Umbilical cord (tissue), 2 donors: Measurements from ENCODE around the gene ADI1. TPM values are rescaled to one million over a fixed set of nuclear protein-coding genes. Genes with fewer than 3 reads are reported as not detected.

Source experiments
- DNase-seq: peaks from one replicate; pipeline ENCODE4 v3.0.0-alpha.2; 2015; ENCODE audit warnings: low spot score
- total RNA-seq: library from RNA; depleted of rRNA; stranded (reverse); fragments of >200 nt; gene quantifications from one replicate; pipeline ENCODE4 v1.2.3, GENCODE V29; 2014; ENCODE audit warnings: low replicate concordance; ENCODE audit not compliant: insufficient read depth

The ADI1 gene, protein sequence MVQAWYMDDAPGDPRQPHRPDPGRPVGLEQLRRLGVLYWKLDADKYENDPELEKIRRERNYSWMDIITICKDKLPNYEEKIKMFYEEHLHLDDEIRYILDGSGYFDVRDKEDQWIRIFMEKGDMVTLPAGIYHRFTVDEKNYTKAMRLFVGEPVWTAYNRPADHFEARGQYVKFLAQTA
- 30.8 TPM for total RNA-seq

GRCh38 chr2:3519255-3520205 lies at the start of gene ADI1:
Gene ADI1 (minus strand): TSS chr2:3519531. CDS start chr2:3519487, 44 bp downstream.
- peak; percentile 88 for DNase-seq

GRCh38 chr2:3566806-3567205 lies 47.5 kb upstream of the ADI1 start:
- no peak for DNase-seq

DNA sequence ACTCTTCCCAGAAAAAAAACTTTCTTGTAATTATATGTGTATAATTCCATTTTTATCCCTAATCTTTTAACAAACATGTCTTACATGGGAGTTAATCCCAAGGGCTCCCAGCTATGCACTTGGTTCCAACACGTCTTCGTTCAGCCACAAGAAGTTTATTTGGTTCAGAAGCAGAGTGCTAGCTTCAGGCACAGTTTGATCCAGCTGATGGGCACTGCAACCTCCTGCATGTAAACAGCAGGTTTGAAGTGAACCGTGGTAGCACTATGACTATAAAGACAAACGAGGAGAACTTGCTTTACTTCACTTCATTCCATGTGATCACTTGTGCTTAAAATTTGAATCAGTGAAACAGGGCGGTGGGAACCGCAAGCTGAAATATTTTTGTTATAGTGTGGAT lies 45.8 kb upstream of the ADI1 start:
- DNase-seq, result no peak

- no peak for DNase-seq
Observed at GRCh38 chr2:3563521-3563976, 44.2 kb upstream of the ADI1 start.

GRCh38 chr2:3558205-3559014 lies 39.1 kb upstream of the ADI1 start, which contains the start of gene RNASEH1:
Gene RNASEH1 (minus strand): TSS chr2:3558333. CDS start chr2:3558260, 73 bp downstream.
- DNase-seq, result peak; percentile 99

GRCh38 chr2:3557639-3558204 lies 38.4 kb upstream of the ADI1 start:
- DNase-seq, result no peak

DNA sequence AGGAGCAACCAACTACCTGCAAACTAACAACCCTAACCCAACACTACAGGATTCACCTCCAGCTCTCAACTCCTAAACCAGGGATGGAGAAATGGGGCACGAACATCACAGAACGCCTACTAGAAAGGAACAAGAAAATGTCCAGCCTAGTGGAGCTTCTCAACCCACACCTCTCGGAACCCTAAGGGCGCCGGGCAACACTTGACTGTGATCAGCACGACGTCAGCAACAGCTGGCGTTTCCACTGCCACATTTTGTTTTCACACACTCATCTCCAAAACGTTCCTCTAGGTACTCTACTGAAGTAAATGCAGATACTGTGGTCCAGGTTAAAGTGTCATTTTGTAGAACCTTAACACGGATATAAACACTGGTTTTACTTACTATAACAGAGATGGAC lies 34.6 kb upstream of the ADI1 start:
- DNase-seq, result no peak

DNA sequence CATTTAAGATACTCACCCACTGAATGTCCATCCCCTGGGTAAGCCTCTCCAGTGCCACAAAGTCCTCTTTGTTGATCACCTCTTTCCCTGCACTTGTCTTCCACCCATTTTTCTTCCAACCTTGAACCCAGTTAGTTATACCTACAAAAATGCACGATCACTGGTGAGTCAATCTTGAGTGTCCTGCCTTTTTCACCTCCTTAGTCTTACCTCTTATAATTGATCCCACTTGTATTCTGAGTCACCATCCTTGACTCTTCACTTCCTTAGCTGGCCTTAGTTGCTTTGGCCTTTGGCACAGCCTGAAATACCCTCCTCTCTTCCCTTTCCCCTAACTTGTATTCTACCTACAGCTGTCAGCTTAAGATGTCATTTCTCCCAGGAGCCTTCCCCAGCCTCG lies 28.6 kb upstream of the ADI1 start:
- DNase-seq, result no peak

GRCh38 chr2:3545788-3546478 lies 26.6 kb upstream of the ADI1 start:
- DNase-seq, result no peak

- DNase-seq, result no peak
Observed at GRCh38 chr2:3543023-3543683, 23.8 kb upstream of the ADI1 start.

DNA sequence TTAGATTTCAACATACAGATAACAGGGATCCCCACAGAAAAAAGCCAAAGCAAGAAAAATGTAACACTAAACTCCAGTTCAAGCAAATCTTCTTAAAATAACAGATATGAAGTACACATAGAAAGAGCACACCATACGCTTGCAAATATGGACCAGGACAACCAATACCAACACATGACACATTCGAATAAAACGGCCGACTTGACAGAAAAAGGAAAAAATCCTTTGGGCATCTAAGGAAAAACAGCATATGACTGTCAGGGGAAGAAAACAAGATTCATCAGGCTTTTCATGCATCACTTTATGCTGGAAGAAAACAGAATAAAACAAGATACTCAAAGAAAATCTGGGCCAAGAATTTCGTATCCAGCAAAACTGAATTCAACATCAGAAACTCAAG lies 22.8 kb upstream of the ADI1 start:
- no peak for DNase-seq

DNA sequence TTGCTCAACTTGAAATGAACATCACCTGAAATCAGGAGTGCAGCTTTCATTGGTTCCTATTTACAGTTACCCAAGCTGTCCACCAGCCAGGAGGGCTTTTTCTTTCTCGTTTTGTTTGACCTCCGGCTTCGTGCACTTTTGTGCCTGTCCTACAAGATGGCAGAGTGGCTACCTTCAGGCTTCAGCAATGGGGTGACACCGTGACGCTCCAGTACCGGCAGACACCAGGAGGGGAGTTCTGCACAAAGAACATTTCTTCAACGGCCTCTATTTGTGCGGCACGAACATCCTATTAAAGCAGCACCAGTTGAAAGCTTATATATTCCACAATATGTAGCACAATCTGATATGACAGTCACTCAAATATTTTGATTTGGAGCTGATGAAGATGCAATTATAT lies 20.5 kb upstream of the ADI1 start:
- no peak for DNase-seq

DNA sequence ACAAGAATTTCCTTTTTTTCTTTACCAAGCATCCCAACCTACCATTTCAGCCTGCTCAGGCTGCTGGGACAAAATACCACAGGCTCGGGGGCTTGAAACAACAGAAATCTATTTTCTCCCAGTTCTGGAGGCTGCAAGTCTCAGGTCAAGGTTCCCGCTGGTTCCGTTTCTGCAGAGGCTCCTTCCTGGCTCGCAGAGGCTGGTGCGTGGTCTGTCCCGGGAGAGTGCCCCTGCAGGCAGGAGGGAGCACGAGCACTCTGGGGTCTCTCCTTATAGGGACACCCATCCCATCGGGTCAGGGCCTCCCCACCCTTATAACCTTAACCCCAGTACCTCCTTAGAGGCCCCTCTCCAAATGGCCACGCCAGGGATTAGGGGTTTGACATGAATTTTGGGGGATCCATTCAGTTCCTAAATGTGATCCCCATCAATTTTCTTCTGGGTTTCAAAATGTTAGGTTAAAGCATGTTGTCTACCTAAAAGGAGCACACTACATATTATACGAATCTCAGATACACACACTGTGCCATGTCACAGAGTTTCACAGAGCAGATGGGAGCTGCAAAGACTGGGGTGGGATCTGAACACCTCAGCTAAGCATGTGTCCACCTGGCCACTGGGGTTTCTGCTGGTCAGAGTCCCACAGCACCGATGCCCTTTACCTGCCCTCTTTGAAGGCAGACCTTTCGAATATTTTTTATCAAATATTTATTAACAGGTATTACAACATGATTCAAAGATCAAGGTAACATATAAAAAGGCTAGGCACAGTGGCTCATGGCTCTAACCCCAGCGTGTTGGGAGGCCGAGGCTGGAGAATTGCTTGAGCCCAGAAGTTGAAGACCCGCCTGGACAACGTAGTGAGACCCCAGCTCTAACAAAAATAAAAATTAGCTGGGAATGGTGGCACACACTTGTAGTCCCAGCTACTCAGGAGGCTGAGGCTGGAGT lies 17.6 kb upstream of the ADI1 start:
- DNase-seq, result no peak

- DNase-seq, result peak; percentile 93
Observed at GRCh38 chr2:3535794-3536681, 16.7 kb upstream of the ADI1 start.

GRCh38 chr2:3535467-3535793 lies 16.1 kb upstream of the ADI1 start:
- DNase-seq, result no peak

- DNase-seq, result no peak
Observed at GRCh38 chr2:3534251-3534814, 15.0 kb upstream of the ADI1 start.

DNA sequence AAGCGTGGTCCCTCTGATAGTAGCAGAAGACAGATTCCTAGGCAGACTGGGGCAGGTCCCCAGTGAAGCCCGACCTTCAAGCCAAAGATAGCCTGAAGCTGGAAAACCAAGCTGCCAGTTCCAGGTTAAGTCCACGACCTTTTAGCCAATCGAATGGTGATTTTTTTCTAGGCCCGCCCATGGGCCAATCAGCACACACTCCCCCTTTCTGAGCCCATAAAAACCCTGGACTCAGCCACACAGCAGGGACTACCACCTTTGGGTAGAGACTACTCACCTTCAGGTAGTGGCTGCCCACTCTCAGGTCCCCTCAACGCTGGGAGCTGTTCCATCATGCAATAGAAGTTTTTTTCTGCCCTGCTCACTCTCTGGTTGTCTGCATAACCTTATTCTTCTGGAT lies 14.5 kb upstream of the ADI1 start:
- no peak for DNase-seq

DNA sequence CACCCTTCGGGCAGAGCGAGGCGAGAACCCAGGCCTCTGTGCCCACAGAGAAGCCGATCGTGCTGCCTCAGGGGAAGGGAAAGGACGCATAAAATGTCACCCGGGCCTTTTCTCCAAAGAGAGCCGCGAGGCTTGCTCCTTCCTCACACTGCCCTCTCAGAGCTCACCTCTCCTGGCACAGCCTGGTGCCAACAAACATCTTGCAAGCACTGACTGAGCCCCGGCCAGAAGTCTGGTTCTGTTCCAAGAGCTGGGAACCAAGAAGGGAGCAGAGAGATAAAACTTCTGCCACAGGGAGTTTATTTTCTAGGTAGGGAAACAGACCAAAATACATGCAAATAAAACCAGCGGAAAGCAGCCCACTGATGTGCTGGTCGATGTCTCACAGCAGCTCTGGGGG lies 13.6 kb upstream of the ADI1 start:
- no peak for DNase-seq
